Measurements from ENCODE around the gene GALNT1. TPM values are rescaled to one million over a fixed set of nuclear protein-coding genes. Genes with fewer than 3 reads are reported as not detected.
A peak's percentile ranks its signal among the peaks of the same experiment; 100 is the strongest.

GALNT1 gene
- total and polyA plus RNA-seq, 9 of the 15 experiments (the other 6 are each of a cell fraction or from before 2014, with no cell fraction given) = 14.4 to 54.1 (median 36.6) TPM

DNA sequence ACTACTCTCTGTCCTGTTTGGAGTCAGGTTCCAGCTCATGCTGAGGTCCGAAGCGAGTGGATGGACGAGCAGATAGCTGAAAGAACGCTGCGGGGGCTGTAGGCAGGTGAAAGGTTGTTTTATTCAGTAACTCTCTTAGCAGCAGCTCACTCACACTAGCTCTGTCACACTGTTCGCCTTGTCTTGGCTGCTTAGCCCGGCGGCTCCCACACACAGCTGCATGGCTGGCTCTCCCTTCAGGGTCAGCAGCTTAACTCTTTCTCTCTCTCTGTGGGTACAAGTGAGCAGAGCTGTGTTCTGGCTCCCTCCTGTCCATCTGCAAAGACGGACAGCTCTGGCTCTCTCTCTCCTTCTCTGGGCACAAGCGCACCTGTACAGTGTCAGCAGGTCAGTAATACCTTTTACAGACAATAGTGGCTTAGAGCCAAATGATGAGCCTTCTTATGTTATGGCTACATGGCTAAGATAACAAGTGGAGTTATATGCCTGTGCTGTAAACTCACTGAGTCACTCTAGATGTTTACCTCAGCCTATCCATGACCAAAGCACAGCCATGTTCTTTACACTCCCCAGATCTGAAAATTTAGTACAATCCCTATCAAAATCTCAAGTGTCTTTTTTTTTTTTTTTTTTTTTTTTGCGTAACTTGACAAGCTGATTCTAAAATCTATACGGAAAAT is 149.3 kb downstream of the GALNT1 start (continued):
- no peak for TF ChIP-seq ATF1 (CRISPR knock-in tag; IDR thresholded peaks at IDR 0.05)
- peak; percentile 33; the same call in 1 of the 2 replicates for TF ChIP-seq ATF1 (tag; IDR thresholded peaks at IDR 0.05)
- no peak for TF ChIP-seq NR2C1 (IDR thresholded peaks at IDR 0.05)
- TF ChIP-seq NR2C1 (tag; IDR thresholded peaks at IDR 0.05) = peak; percentile 78
- TF ChIP-seq MEF2A (IDR thresholded peaks at IDR 0.05; ENCODE audit: control insufficient read depth, low read depth, low read length) = no peak
- TF ChIP-seq, protein P1, sequence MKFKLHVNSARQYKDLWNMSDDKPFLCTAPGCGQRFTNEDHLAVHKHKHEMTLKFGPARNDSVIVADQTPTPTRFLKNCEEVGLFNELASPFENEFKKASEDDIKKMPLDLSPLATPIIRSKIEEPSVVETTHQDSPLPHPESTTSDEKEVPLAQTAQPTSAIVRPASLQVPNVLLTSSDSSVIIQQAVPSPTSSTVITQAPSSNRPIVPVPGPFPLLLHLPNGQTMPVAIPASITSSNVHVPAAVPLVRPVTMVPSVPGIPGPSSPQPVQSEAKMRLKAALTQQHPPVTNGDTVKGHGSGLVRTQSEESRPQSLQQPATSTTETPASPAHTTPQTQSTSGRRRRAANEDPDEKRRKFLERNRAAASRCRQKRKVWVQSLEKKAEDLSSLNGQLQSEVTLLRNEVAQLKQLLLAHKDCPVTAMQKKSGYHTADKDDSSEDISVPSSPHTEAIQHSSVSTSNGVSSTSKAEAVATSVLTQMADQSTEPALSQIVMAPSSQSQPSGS (CRISPR knock-in tag; IDR thresholded peaks at IDR 0.05) = no peak
- TF ChIP-seq, protein P2, sequence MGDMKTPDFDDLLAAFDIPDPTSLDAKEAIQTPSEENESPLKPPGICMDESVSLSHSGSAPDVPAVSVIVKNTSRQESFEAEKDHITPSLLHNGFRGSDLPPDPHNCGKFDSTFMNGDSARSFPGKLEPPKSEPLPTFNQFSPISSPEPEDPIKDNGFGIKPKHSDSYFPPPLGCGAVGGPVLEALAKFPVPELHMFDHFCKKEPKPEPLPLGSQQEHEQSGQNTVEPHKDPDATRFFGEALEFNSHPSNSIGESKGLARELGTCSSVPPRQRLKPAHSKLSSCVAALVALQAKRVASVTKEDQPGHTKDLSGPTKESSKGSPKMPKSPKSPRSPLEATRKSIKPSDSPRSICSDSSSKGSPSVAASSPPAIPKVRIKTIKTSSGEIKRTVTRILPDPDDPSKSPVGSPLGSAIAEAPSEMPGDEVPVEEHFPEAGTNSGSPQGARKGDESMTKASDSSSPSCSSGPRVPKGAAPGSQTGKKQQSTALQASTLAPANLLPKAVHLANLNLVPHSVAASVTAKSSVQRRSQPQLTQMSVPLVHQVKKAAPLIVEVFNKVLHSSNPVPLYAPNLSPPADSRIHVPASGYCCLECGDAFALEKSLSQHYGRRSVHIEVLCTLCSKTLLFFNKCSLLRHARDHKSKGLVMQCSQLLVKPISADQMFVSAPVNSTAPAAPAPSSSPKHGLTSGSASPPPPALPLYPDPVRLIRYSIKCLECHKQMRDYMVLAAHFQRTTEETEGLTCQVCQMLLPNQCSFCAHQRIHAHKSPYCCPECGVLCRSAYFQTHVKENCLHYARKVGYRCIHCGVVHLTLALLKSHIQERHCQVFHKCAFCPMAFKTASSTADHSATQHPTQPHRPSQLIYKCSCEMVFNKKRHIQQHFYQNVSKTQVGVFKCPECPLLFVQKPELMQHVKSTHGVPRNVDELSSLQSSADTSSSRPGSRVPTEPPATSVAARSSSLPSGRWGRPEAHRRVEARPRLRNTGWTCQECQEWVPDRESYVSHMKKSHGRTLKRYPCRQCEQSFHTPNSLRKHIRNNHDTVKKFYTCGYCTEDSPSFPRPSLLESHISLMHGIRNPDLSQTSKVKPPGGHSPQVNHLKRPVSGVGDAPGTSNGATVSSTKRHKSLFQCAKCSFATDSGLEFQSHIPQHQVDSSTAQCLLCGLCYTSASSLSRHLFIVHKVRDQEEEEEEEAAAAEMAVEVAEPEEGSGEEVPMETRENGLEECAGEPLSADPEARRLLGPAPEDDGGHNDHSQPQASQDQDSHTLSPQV (IDR thresholded peaks at IDR 0.05) = peak; percentile 96
- TF ChIP-seq, protein P3, sequence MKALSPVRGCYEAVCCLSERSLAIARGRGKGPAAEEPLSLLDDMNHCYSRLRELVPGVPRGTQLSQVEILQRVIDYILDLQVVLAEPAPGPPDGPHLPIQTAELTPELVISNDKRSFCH (CRISPR knock-in tag; IDR thresholded peaks at IDR 0.05) = no peak
- TF ChIP-seq, protein P3 (tag; IDR thresholded peaks at IDR 0.05) = peak; percentile 87
- 0 out of 2 replicates have a peak, but pooled peaks have one; percentile 66 for TF ChIP-seq DDX20 (tag; IDR thresholded peaks at IDR 0.05; ENCODE audit: low read depth)
- TF ChIP-seq ZNF589 (CRISPR knock-in tag; IDR thresholded peaks at IDR 0.05; ENCODE audit: low read depth) = peak; percentile 44; the same call in 1 of the 2 replicates
- peak; percentile 28; the same call in 1 of the 2 replicates for TF ChIP-seq MAFG (tag; conservative IDR thresholded peaks at IDR 0.05)
- TF ChIP-seq NFXL1 (CRISPR knock-in tag; IDR thresholded peaks at IDR 0.05) = peak; percentile 83
- peak; percentile 66 for TF ChIP-seq TCF3 (CRISPR knock-in tag; IDR thresholded peaks at IDR 0.05)
- TF ChIP-seq, protein P4, sequence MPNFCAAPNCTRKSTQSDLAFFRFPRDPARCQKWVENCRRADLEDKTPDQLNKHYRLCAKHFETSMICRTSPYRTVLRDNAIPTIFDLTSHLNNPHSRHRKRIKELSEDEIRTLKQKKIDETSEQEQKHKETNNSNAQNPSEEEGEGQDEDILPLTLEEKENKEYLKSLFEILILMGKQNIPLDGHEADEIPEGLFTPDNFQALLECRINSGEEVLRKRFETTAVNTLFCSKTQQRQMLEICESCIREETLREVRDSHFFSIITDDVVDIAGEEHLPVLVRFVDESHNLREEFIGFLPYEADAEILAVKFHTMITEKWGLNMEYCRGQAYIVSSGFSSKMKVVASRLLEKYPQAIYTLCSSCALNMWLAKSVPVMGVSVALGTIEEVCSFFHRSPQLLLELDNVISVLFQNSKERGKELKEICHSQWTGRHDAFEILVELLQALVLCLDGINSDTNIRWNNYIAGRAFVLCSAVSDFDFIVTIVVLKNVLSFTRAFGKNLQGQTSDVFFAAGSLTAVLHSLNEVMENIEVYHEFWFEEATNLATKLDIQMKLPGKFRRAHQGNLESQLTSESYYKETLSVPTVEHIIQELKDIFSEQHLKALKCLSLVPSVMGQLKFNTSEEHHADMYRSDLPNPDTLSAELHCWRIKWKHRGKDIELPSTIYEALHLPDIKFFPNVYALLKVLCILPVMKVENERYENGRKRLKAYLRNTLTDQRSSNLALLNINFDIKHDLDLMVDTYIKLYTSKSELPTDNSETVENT (CRISPR knock-in tag; IDR thresholded peaks at IDR 0.05) = no peak
- 0 out of 4 replicates have a peak, but pooled peaks of 1 of the 2 experiments have one; percentile 9 for TF ChIP-seq RCOR1 (IDR thresholded peaks at IDR 0.05; ENCODE audit: borderline replicate concordance in 1 of 2, low read depth in 2 of 2, low read length in 2 of 2)
- TF ChIP-seq ZC3H4 (CRISPR knock-in tag; IDR thresholded peaks at IDR 0.05; ENCODE audit: borderline replicate concordance) = no peak
- TF ChIP-seq NCOR1 (IDR thresholded peaks at IDR 0.05) = peak; percentile 24; the same call in 1 of the 2 replicates
- TF ChIP-seq ARHGAP35 (IDR thresholded peaks at IDR 0.05; ENCODE audit: partially characterized antibody) = no peak

Data from K562 (cell line).